GM10266 (cell line): ENCODE data around the gene TRAF3.

Experiments
- DNase-seq: peaks from one replicate; pipeline ENCODE4 v3.0.0; 2012; ENCODE audit errors: extremely low spot score
- TF ChIP-seq, protein P1 (sequence below): IDR thresholded peaks from 2 replicates; pipeline ENCODE4 v1.5.1; 2012; ENCODE audit warnings: mild to moderate bottlenecking, low read depth; ENCODE audit not compliant: control insufficient read depth, insufficient read depth; ENCODE audit errors: missing control alignments

TRAF3 gene

DNA sequence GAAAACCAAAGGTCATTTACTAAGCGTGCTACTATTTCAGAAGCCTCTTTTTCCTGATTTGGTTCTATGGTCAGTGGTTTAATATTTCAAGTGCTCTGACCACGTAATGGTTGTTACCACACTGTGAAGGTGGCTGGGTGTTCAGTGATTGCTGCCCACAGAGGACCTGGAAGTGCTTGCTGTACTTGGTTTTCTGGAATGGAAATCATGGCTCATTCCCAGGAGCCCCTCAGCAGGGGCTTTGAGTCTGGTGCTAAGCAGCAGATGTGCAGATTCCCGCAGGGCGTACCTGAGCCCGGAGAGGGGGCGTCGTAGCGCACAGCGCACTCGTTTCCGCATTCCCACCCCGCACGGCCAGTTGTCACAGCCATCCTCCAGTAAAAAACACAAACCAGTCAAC lies 50.5 kb downstream of the TRAF3 start:
- DNase-seq: no peak
- TF ChIP-seq, protein P1, sequence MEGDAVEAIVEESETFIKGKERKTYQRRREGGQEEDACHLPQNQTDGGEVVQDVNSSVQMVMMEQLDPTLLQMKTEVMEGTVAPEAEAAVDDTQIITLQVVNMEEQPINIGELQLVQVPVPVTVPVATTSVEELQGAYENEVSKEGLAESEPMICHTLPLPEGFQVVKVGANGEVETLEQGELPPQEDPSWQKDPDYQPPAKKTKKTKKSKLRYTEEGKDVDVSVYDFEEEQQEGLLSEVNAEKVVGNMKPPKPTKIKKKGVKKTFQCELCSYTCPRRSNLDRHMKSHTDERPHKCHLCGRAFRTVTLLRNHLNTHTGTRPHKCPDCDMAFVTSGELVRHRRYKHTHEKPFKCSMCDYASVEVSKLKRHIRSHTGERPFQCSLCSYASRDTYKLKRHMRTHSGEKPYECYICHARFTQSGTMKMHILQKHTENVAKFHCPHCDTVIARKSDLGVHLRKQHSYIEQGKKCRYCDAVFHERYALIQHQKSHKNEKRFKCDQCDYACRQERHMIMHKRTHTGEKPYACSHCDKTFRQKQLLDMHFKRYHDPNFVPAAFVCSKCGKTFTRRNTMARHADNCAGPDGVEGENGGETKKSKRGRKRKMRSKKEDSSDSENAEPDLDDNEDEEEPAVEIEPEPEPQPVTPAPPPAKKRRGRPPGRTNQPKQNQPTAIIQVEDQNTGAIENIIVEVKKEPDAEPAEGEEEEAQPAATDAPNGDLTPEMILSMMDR: no peak

DNA sequence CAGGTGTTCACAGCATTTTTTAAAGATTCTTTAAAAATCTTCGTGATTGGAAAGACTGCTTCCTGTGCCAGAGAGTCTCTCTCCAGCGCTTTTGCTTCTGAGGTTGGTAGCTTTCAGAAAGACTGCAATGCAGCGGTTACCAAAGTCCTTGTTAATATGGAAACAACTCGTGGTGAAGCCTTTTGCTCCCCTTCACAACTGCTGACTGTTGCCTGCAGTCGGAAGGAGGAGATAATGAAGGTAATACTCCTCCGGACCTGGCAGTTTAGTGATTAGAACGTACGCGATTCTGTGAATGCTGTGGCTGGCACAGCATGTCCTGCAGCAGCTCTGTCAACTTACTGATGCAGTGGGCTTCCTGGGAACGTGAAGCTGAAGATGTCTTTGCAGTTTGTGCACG lies 50.9 kb downstream of the TRAF3 start:
- TF ChIP-seq, protein P1: no peak
- no peak for DNase-seq

DNA sequence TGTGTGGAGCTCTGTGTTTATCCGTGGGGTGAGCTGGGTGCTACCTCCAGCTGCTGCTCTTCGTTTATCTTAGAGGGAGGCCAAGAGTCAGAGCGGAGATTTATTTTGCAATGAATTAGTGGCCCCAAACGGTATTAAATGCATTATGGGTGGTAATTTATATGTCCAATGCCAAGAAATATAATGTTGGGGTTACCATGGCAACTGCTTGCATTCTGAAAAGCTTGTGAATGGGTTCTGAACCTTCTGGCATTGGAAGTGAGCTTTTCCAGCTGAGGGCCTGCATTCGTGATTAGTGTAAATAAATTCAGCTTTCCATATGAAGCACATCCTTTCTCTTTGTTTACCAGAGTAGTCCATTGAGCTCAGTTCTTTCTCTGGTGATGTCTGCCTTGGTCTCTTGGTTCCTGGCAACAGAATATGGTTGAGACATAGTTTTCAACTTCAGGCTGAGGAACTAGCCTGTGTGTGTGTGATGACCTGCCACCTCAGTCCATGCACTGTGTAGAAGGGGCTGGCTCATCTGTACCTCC lies 51.8 kb downstream of the TRAF3 start:
- no peak for DNase-seq

DNA sequence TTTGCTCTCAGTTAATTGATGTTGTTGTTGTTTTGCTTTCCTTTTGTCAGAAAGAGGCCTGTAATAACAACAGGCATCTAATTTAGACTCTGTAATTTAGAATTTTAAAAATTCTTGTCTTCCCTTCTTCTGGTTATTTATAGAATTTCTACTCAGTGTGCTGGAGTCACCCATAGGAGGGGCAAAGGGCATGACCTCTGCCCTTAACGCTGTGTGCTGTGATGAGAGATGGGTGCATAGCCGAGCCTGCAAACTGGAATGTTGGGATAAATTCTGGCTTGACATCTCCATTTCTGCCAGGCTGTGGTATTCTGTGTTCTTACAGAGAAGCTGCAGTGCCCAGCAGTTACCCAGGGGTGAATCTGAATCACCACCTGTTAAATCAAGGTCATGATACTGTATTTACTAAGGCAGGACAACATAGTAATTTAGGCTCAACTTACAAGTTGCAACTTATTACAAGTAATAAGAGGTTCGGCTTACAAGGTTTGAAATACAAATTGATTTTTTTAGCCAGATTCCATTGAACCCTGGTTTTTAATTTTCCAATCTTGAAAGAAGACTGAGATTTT lies 53.3 kb downstream of the TRAF3 start:
- TF ChIP-seq, protein P1: no peak
- DNase-seq: no peak

More for the DNA sequence above, 51.8 kb downstream of the TRAF3 start:
- TF ChIP-seq, protein P1: no peak

DNA sequence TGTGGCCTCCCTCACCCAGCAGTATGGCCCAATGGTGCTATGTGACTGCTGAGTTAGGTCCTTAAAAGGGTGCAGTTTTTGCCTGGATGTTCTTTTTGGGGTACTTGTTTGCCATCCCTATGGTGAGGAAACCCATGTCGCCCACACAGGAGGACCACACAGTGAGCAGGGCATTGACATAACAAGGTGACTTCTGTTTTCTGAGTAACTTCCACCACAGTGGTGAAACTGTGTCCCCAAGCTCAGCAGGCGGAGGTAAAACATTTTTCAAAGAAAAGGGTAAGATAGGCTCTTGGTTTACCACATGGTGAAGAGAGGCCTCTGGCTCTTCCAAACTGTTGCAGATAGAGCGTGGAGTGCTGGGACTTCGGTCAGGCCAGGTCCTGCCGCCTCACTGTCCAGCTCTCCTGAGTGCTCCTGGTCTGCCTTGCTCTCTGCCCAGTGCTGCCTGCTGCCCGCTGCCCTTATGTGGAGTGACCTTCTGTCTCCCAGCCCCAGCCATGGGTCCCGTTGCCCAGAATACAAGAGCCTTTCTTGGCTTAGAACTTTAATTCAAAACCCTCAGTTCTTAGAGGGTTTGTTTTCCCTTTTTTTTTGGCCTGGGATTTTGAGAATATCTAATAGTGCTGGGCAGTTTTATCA lies 54.0 kb downstream of the TRAF3 start:
- TF ChIP-seq, protein P1: no peak
- no peak for DNase-seq

DNA sequence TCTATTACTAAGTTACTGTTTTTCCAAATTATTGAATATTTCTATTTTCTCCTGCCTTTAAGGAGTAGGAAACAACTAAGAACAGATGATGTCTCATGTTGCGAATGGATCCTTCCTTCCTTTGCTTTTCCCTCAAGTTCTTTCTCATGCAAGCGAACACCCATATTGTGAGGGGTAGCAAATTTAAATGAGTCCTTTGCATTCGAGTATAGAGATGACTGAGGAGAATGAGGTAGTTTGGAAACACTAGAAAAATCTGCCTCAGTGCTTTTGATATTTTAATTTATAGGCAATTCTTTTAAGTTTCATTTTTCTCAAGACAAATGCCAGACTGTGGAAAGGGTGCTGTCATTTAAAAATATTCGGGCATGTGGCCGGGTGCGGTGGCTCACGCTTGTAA lies 56.1 kb downstream of the TRAF3 start:
- TF ChIP-seq, protein P1: no peak
- DNase-seq: no peak

DNA sequence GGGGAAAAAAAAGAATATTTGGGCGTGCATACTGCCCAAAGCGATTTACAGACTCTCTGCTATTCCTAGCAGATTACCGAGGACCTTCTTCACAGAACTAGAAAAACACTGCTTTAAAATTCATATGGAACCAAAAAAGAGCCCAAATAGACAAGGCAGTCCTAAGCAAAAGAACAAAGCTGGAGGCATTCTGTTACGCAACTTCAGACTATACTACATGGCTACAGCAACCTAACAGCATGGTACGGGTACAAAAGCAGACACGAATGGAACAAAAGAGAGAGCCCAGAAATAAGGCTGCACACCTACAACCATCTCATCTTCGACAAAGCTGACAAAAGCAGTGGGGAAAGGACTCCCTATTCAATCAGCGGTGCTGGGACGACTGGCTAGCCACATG lies 56.7 kb downstream of the TRAF3 start:
- DNase-seq: no peak
- TF ChIP-seq, protein P1: no peak
